H9 (cell line): ENCODE measurements around the gene RAB7B. TPM values are rescaled to one million over a fixed set of nuclear protein-coding genes. Genes with fewer than 3 reads are reported as not detected.

ENCODE experiments used
- DNase-seq: peaks from one replicate; pipeline ENCODE4 v3.0.0-alpha.2; 2017
- H2AFZ ChIP-seq: one replicate; pipeline ENCODE4 v1.6.1; 2013; ENCODE audit warnings: mild to moderate bottlenecking, low read length, control low read depth, moderate library complexity
- H2AK5ac ChIP-seq: 2 replicates; pipeline ENCODE4 v1.6.1; 2013; ENCODE audit warnings: low read length, control low read depth, mixed read lengths; ENCODE audit not compliant: insufficient read length
- H2BK120ac ChIP-seq: one replicate; pipeline ENCODE4 v1.6.1; 2013; ENCODE audit warnings: low read depth, mild to moderate bottlenecking, low read length, control low read depth, inconsistent platforms; ENCODE audit not compliant: poor library complexity, severe bottlenecking
- H2BK12ac ChIP-seq: 2 replicates; pipeline ENCODE4 v1.6.1; 2013; ENCODE audit warnings: low read length, control low read depth, mixed read lengths, low read depth; ENCODE audit not compliant: insufficient read length
- H2BK15ac ChIP-seq: 2 replicates; pipeline ENCODE4 v1.6.1; 2013; ENCODE audit warnings: low read depth, low read length, control low read depth
- H2BK20ac ChIP-seq: one replicate; pipeline ENCODE4 v1.6.1; 2013; ENCODE audit warnings: low read depth, mild to moderate bottlenecking, low read length, control low read depth, inconsistent platforms; ENCODE audit not compliant: poor library complexity, severe bottlenecking
- H2BK5ac ChIP-seq: 2 replicates; pipeline ENCODE4 v1.6.1; 2013; ENCODE audit warnings: low read length, control low read depth, mixed read lengths; ENCODE audit not compliant: insufficient read length
- H3K14ac ChIP-seq: 2 replicates; pipeline ENCODE4 v1.6.1; 2013; ENCODE audit warnings: low read length, control low read depth; ENCODE audit not compliant: insufficient read depth
- H3K18ac ChIP-seq: 2 replicates; pipeline ENCODE4 v1.6.1; 2013; ENCODE audit warnings: low read depth, mild to moderate bottlenecking, mixed read lengths, low read length, control low read depth; ENCODE audit not compliant: insufficient read length
- H3K23ac ChIP-seq: 2 replicates; pipeline ENCODE4 v1.6.1; 2013; ENCODE audit warnings: low read length, control low read depth, mixed read lengths, low read depth; ENCODE audit not compliant: insufficient read length
- H3K23me2 ChIP-seq: 2 replicates; pipeline ENCODE4 v1.6.1; 2013; ENCODE audit warnings: low read depth, mild to moderate bottlenecking, mixed read lengths, low read length, control low read depth; ENCODE audit not compliant: insufficient read length, poor library complexity, severe bottlenecking
- H3K27ac ChIP-seq: 2 replicates; pipeline ENCODE4 v1.5.1; 2013; ENCODE audit warnings: low read length, control low read depth, mixed read lengths, low read depth; ENCODE audit not compliant: insufficient read length
- H3K27me3 ChIP-seq: 2 replicates; pipeline ENCODE4 v1.6.1; 2013; ENCODE audit warnings: low read length, control low read depth, inconsistent platforms; ENCODE audit not compliant: insufficient read depth
- H3K4ac ChIP-seq: 2 replicates; pipeline ENCODE4 v1.6.1; 2013; ENCODE audit warnings: low read depth, mild to moderate bottlenecking, control low read depth, inconsistent platforms, low read length, moderate library complexity
- H3K4me1 ChIP-seq: 2 replicates; pipeline ENCODE4 v1.6.1; 2013; ENCODE audit warnings: low read length, control low read depth, inconsistent platforms; ENCODE audit not compliant: insufficient read depth
- H3K4me2 ChIP-seq: 2 replicates; pipeline ENCODE4 v1.6.1; 2013; ENCODE audit warnings: low read length, control low read depth, mixed read lengths; ENCODE audit not compliant: insufficient read length, insufficient read depth
- H3K56ac ChIP-seq: 2 replicates; pipeline ENCODE4 v1.6.1; 2013; ENCODE audit warnings: low read depth, mild to moderate bottlenecking, mixed read lengths, low read length, control low read depth; ENCODE audit not compliant: insufficient read length
- H3K79me1 ChIP-seq: 2 replicates; pipeline ENCODE4 v1.6.1; 2013; ENCODE audit warnings: low read depth, mild to moderate bottlenecking, moderate library complexity, low read length, control low read depth, inconsistent platforms; ENCODE audit not compliant: insufficient read depth, poor library complexity, severe bottlenecking
- H3K79me2 ChIP-seq: 2 replicates; pipeline ENCODE4 v1.6.1; 2013; ENCODE audit warnings: low read length, control low read depth, inconsistent platforms; ENCODE audit not compliant: insufficient read depth
- H3K9ac ChIP-seq: 2 replicates; pipeline ENCODE4 v1.6.1; 2013; ENCODE audit warnings: low read length, control low read depth, mixed read lengths; ENCODE audit not compliant: insufficient read length; ENCODE audit errors: extremely low read depth
- H3K9me3 ChIP-seq: one replicate; pipeline ENCODE4 v1.6.1; 2013; ENCODE audit warnings: low read depth, low read length, inconsistent platforms; ENCODE audit not compliant: control insufficient read depth
- H3T11ph ChIP-seq: one replicate; pipeline ENCODE4 v1.6.1; 2013; ENCODE audit warnings: mild to moderate bottlenecking, low read length, control low read depth, inconsistent platforms
- H4K20me1 ChIP-seq: one replicate; pipeline ENCODE4 v1.6.1; 2013; ENCODE audit not compliant: control insufficient read depth, insufficient read length, insufficient read depth
- H4K5ac ChIP-seq: 2 replicates; pipeline ENCODE4 v1.6.1; 2013; ENCODE audit warnings: low read depth, mild to moderate bottlenecking, mixed read lengths, low read length, control low read depth; ENCODE audit not compliant: insufficient read length
- H4K8ac ChIP-seq: replicated peaks from 2 replicates; pipeline ENCODE4 v1.6.1; 2013; ENCODE audit warnings: low read length, control low read depth, mixed read lengths, low read depth; ENCODE audit not compliant: insufficient read length
- H4K91ac ChIP-seq: 2 replicates; pipeline ENCODE4 v1.6.1; 2013; ENCODE audit warnings: low read depth, mild to moderate bottlenecking, moderate library complexity, mixed read lengths, low read length, control low read depth; ENCODE audit not compliant: insufficient read length
- H3K27ac Mint-ChIP-seq, 3 experiments: 2 replicates in 2 of 3; 3 replicates in 1 of 3; pipeline ENCODE4 v1.8.0; 2020 to 2021; ENCODE audit warnings: mixed read lengths in 3 of 3, mild to moderate bottlenecking in 1 of 3, moderate library complexity in 1 of 3
- H3K27me3 Mint-ChIP-seq: 2 replicates; pipeline ENCODE4 v1.8.0; 2021; ENCODE audit warnings: low read depth, mild to moderate bottlenecking, moderate library complexity, mixed read lengths
- H3K36me3 Mint-ChIP-seq, 3 experiments: 2 replicates in 2 of 3; 3 replicates in 1 of 3; pipeline ENCODE4 v1.8.0; 2020 to 2021; ENCODE audit warnings: low read depth in 3 of 3, mixed read lengths in 3 of 3; ENCODE audit not compliant: insufficient read depth in 1 of 3
- H3K4me1 Mint-ChIP-seq, 2 experiments: 2 replicates each; pipeline ENCODE4 v1.8.0; 2020; ENCODE audit warnings: mixed read lengths in 2 of 2
- H3K4me3 Mint-ChIP-seq, 2 experiments: 2 replicates in 1 of 2; 3 replicates in 1 of 2; pipeline ENCODE4 v1.8.0; 2020 to 2021; ENCODE audit warnings: mild to moderate bottlenecking in 2 of 2, mixed read lengths in 2 of 2, moderate library complexity in 1 of 2
- H3K9me3 Mint-ChIP-seq, 2 experiments: 2 replicates in 1 of 2; 3 replicates in 1 of 2; pipeline ENCODE4 v1.8.0; 2020; ENCODE audit warnings: mild to moderate bottlenecking in 2 of 2, mixed read lengths in 2 of 2, moderate library complexity in 1 of 2
- WGBS: extraction: QIAGEN DNeasy Blood & Tissue Kit; methylation state at CpG from one replicate; pipeline ENCODE4 v1.1.7; 2013; ENCODE audit warnings: missing lambda C conversion rate, low lambda C conversion rate, mixed read lengths; ENCODE audit not compliant: insufficient read length; ENCODE audit errors: extremely low coverage; 5-methylcytosine and 5-hydroxymethylcytosine counted together
- total RNA-seq: library from RNA; stranded (reverse); gene quantifications from 2 replicates; pipeline ENCODE4 v1.2.1, GENCODE V29; 2021
- TF ChIP-seq, protein P1 (sequence below): fragments of 200-600 bp; sonication (generic); conservative IDR thresholded peaks from 3 replicates; pipeline ENCODE4 v1.8.0; 2021; ENCODE audit warnings: antibody characterized with exemption, mild to moderate bottlenecking

The RAB7B gene
- total RNA-seq, 1 experiment from 2014 or later = 0.68 TPM

DNA sequence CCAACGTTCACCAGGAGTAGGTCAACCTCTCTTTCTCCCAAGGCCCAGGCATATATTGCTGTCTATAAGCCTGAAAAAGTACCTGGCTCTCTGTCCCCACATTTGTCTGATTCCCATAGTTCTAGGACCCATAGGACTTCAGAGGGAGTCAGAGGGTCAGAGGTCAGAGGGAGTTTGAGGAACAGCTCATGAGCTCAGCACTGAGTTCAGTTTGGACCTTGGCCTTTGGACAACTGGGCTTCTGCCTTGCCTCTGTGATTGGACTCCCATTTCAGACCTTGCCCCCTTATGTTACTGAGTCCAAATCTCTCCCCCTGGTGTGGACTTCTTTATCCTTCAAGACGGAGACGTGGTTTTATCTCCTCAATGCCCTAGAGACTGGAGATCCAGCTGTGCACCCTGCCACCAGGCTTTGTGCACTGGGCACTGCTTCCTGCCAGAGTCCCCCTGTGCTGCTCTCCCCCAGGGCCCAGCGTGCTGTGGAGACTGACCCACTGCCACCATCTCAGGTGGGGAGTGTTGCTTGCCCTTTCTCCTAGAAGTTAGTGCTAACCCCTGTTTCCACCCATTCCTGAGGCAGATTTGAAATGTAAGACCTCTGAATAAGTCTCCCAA lies 17.3 kb upstream of the RAB7B start:
- Histone ChIP-seq H2AFZ (no peak overlapping the region), H3K4me2 (no peak overlapping the region), H3K23ac (no peak overlapping the region), H2BK20ac (no peak overlapping the region), H3K27me3 (no peaks in the 10 kb centered on the region), H2AK5ac (no peak overlapping the region), H3K18ac (no peak overlapping the region), H4K5ac (no peak overlapping the region), H2BK15ac (no peak overlapping the region), H3K14ac (no peak overlapping the region), H4K8ac (no peak overlapping the region), H3K79me2 (no peaks in the 10 kb centered on the region), H2BK120ac (no peak overlapping the region), H4K91ac (no peak overlapping the region), H3K4ac (no peak overlapping the region), H3T11ph (no peak overlapping the region), H3K56ac (no peak overlapping the region), H3K79me1 (no peaks in the 10 kb centered on the region), H3K4me1 (no peaks in the 10 kb centered on the region), H2BK5ac (no peak overlapping the region), H3K27ac (no peak overlapping the region), H3K9me3 (no peaks in the 10 kb centered on the region), H3K9ac (no peak overlapping the region), H3K23me2 (no peaks in the 10 kb centered on the region), H2BK12ac (no peak overlapping the region), H4K20me1 (no peaks in the 10 kb centered on the region)
- WGBS = no CpG with 5 or more reads among the region's 4 CpGs
- H3K36me3 Mint-ChIP-seq = 0 out of 7 replicates have a peak, but pooled peaks cover 0 to 4% (median 0%) of the 10 kb centered on the region in 3 experiments
- peaks cover 0 to 3% of the 10 kb centered on the region in 2 experiments; a peak in 2 of 4 replicates for H3K4me1 Mint-ChIP-seq
- no peaks in the 10 kb centered on the region; the same call in none of the 2 replicates for H3K27me3 Mint-ChIP-seq
- H3K9me3 Mint-ChIP-seq = peaks cover 0 to 3% of the 10 kb centered on the region in 2 experiments; a peak in 1 of 5 replicates
- DNase-seq = no peak
- H3K4me3 Mint-ChIP-seq = no peak overlapping the region
- H3K27ac Mint-ChIP-seq = no peak overlapping the region
- TF ChIP-seq, protein P1, sequence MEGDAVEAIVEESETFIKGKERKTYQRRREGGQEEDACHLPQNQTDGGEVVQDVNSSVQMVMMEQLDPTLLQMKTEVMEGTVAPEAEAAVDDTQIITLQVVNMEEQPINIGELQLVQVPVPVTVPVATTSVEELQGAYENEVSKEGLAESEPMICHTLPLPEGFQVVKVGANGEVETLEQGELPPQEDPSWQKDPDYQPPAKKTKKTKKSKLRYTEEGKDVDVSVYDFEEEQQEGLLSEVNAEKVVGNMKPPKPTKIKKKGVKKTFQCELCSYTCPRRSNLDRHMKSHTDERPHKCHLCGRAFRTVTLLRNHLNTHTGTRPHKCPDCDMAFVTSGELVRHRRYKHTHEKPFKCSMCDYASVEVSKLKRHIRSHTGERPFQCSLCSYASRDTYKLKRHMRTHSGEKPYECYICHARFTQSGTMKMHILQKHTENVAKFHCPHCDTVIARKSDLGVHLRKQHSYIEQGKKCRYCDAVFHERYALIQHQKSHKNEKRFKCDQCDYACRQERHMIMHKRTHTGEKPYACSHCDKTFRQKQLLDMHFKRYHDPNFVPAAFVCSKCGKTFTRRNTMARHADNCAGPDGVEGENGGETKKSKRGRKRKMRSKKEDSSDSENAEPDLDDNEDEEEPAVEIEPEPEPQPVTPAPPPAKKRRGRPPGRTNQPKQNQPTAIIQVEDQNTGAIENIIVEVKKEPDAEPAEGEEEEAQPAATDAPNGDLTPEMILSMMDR = no peak
